GM23338 (cell line): ENCODE data around the gene TMEM94. TPM values are rescaled to one million over a fixed set of nuclear protein-coding genes. Genes with fewer than 3 reads are reported as not detected.

Experiments used
- ATAC-seq: fragments of 200-7000 bp; cut with Tn5 transposase; 3 replicates; pipeline ENCODE4 v1.9.1; 2020
- DNase-seq: peaks from one replicate; pipeline ENCODE4 v3.0.0-alpha.2; 2015; ENCODE audit warnings: low spot score
- H2AFZ ChIP-seq: fragments of 200-600 bp; sonication (generic); 2 replicates; pipeline ENCODE4 v1.8.0; 2016; ENCODE audit warnings: antibody characterized with exemption, mild to moderate bottlenecking, moderate library complexity
- H3F3A ChIP-seq: fragments of 200-600 bp; sonication (generic); replicated peaks from 2 replicates; pipeline ENCODE4 v1.8.0; 2017; ENCODE audit warnings: antibody characterized with exemption, mixed run types, low read depth
- H3K27ac ChIP-seq: fragments of 200-600 bp; sonication (generic); 2 replicates; pipeline ENCODE4 v1.6.1; 2016; ENCODE audit warnings: low read depth
- H3K27me3 ChIP-seq: fragments of 200-600 bp; sonication (generic); 2 replicates; pipeline ENCODE4 v1.8.0; 2016; ENCODE audit warnings: mild to moderate bottlenecking, mixed run types, moderate library complexity; ENCODE audit not compliant: insufficient read depth
- H3K36me3 ChIP-seq: fragments of 200-600 bp; sonication (generic); 2 replicates; pipeline ENCODE4 v1.8.0; 2016; ENCODE audit warnings: mild to moderate bottlenecking; ENCODE audit not compliant: insufficient read depth
- H3K4me1 ChIP-seq: fragments of 200-600 bp; sonication (generic); 2 replicates; pipeline ENCODE4 v1.8.0; 2016; ENCODE audit warnings: mild to moderate bottlenecking, moderate library complexity; ENCODE audit not compliant: insufficient read depth
- H3K4me2 ChIP-seq: fragments of 200-600 bp; sonication (generic); 2 replicates; pipeline ENCODE4 v1.7.1; 2017; ENCODE audit warnings: mixed run types
- H3K4me3 ChIP-seq: fragments of 200-600 bp; sonication (generic); 2 replicates; pipeline ENCODE4 v1.6.1; 2016; ENCODE audit warnings: mixed run types
- H3K79me2 ChIP-seq: fragments of 200-600 bp; sonication (generic); replicated peaks from 2 replicates; pipeline ENCODE4 v1.8.0; 2017; ENCODE audit warnings: mild to moderate bottlenecking; ENCODE audit not compliant: insufficient read depth
- H3K9me2 ChIP-seq: fragments of 200-600 bp; sonication (generic); 2 replicates; pipeline ENCODE4 v1.8.0; 2017; ENCODE audit not compliant: insufficient read depth
- H4K20me1 ChIP-seq: fragments of 200-600 bp; sonication (generic); replicated peaks from 2 replicates; pipeline ENCODE4 v1.8.0; 2017; ENCODE audit warnings: mild to moderate bottlenecking; ENCODE audit not compliant: insufficient read depth
- H3K27ac Mint-ChIP-seq: 2 replicates; pipeline ENCODE4 v1.8.0; 2020; ENCODE audit warnings: inconsistent platforms, mild to moderate bottlenecking, moderate library complexity, mixed read lengths
- H3K27me3 Mint-ChIP-seq: 3 replicates; pipeline ENCODE4 v1.8.0; 2022; ENCODE audit warnings: low read depth, mild to moderate bottlenecking, moderate library complexity, mixed read lengths, inconsistent platforms; ENCODE audit not compliant: insufficient read depth, poor library complexity
- H3K36me3 Mint-ChIP-seq: 3 replicates; pipeline ENCODE4 v1.8.0; 2021; ENCODE audit warnings: low read depth, mild to moderate bottlenecking, inconsistent platforms, moderate library complexity, mixed read lengths
- H3K4me1 Mint-ChIP-seq: 3 replicates; pipeline ENCODE4 v1.8.0; 2020; ENCODE audit warnings: mild to moderate bottlenecking, inconsistent platforms, mixed read lengths
- H3K4me3 Mint-ChIP-seq: 3 replicates; pipeline ENCODE4 v1.8.0; 2021; ENCODE audit warnings: moderate library complexity, mild to moderate bottlenecking, inconsistent platforms, mixed read lengths
- H3K9me3 Mint-ChIP-seq: 3 replicates; pipeline ENCODE4 v1.8.0; 2020; ENCODE audit warnings: moderate library complexity, mild to moderate bottlenecking, inconsistent platforms, mixed read lengths
- CREB1 ChIP-seq: fragments of 250-450 bp; sonication (Bioruptor Pico); IDR thresholded peaks from 2 replicates; pipeline ENCODE4 v1.5.0; 2020; ENCODE audit warnings: low read depth, mild to moderate bottlenecking, moderate library complexity
- ETS1 ChIP-seq: IDR thresholded peaks from 2 replicates; pipeline ENCODE4 v1.6.1; 2016; ENCODE audit warnings: antibody characterized with exemption
- EZH2 ChIP-seq: fragments of 200-600 bp; sonication (generic); IDR thresholded peaks from one replicate; pipeline ENCODE4 v1.8.0; 2017; ENCODE audit warnings: antibody characterized with exemption, mild to moderate bottlenecking, low read depth; ENCODE audit not compliant: unreplicated experiment
- EZH2phosphoT487 ChIP-seq: fragments of 200-600 bp; sonication (generic); IDR thresholded peaks from one replicate; pipeline ENCODE4 v1.8.1; 2018; ENCODE audit warnings: antibody characterized with exemption; ENCODE audit not compliant: unreplicated experiment
- JUNB ChIP-seq: IDR thresholded peaks from one replicate; pipeline ENCODE4 v1.6.1; 2016; ENCODE audit warnings: antibody characterized with exemption; ENCODE audit not compliant: unreplicated experiment
- NANOG ChIP-seq: IDR thresholded peaks from 2 replicates; pipeline ENCODE4 v1.6.1; 2016; ENCODE audit warnings: antibody characterized with exemption, borderline replicate concordance
- POLR2AphosphoS5 ChIP-seq: IDR thresholded peaks from 2 replicates; pipeline ENCODE4 v1.6.1; 2016; ENCODE audit warnings: antibody characterized with exemption, low read depth
- REST ChIP-seq: IDR thresholded peaks from one replicate; pipeline ENCODE4 v1.6.1; 2018; ENCODE audit warnings: antibody characterized with exemption; ENCODE audit not compliant: unreplicated experiment
- STAT1 ChIP-seq: IDR thresholded peaks from one replicate; pipeline ENCODE4 v1.6.1; 2016; ENCODE audit warnings: antibody characterized with exemption; ENCODE audit not compliant: unreplicated experiment
- ZNF114 ChIP-seq: fragments of 250-450 bp; sonication (Bioruptor Pico); IDR thresholded peaks from 2 replicates; pipeline ENCODE4 v1.5.0; 2020; ENCODE audit warnings: mild to moderate bottlenecking, moderate library complexity
- ZNF331 ChIP-seq: fragments of 250-450 bp; sonication (Bioruptor Pico); IDR thresholded peaks from 2 replicates; pipeline ENCODE4 v1.5.0; 2020; ENCODE audit warnings: low read depth, mild to moderate bottlenecking, moderate library complexity
- polyA plus RNA-seq: library from polyadenylated mRNA; unstranded; fragments of >200 nt; fragmentation: Nextera tagmentation; extraction: Ambion mirVana; gene quantifications from 2 replicates; pipeline ENCODE4 v1.2.1, GENCODE V29; 2016
- total RNA-seq: library from RNA; depleted of rRNA; stranded (reverse); fragments of >200 nt; shearing (Covaris generic); gene quantifications from 2 replicates; pipeline ENCODE4 v1.2.3, GENCODE V29; 2014
- TF ChIP-seq, protein P1 (sequence below), 2 experiments: fragments of 200-600 bp in 1 of 2; sonication (generic) in 1 of 2; conservative IDR thresholded peaks; 2 replicates each; pipeline versions ENCODE4 v1.5.1 to v1.6.1; 2016 to 2017; ENCODE audit warnings: antibody characterized with exemption in 2 of 2, low read depth in 2 of 2, mild to moderate bottlenecking in 2 of 2, moderate library complexity in 1 of 2

Gene TMEM94
- total and polyA plus RNA-seq, 2 experiments from 2014 or later, result 24.0 to 66.0 TPM

DNA sequence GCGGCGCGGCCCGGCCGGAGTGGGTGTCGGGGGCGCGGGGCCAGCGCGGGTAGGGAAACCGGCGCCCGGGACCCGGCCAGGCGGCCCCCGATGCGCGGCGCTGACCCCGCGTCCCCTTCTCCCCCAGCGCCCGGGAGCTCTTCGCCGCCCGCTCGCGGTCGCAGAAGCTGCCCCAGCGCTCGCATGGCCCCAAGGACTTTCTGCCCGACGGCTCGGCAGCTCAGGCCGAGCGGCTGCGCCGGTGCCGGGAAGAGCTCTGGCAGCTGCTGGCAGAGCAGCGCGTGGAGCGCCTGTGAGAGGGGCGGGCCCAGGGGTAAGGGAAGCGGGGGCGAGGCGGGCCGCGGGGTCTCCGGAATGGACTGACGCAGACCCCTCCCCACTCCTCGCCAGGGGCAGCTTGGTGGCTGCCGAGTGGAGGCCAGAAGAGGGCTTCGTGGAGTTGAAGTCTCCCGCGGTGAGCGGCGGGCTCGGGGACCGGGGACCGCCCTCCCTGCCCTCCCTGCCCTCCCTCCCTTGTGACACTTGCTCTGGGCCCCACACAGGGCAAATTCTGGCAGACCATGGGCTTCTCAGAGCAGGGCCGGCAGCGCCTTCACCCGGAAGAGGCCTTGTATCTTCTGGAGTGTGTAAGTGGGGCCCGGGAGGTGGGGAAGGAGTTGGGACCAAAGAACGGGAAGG is 60.3 kb downstream of the TMEM94 start:
- Histone ChIP-seq H3K79me2 (peaks cover 34% of the 10 kb centered on the region), H4K20me1 (peaks cover 12% of the 10 kb centered on the region), H3K36me3 (peaks cover 18% of the 10 kb centered on the region), H3K4me3 (peak overlapping the region; percentile 98), H3K4me1 (peaks cover 7% of the 10 kb centered on the region; the same call in 1 of the 2 replicates), H3K27ac (no peak overlapping the region), H2AFZ (no peak overlapping the region), H3F3A (no peaks in the 10 kb centered on the region), H3K4me2 (peak overlapping the region; percentile 97), H3K9me2 (no peaks in the 10 kb centered on the region), H3K27me3 (no peaks in the 10 kb centered on the region)
- no peak overlapping the region for H3K27ac Mint-ChIP-seq
- H3K9me3 Mint-ChIP-seq, result no peaks in the 10 kb centered on the region; the same call in 2 of the 3 replicates
- TF ChIP-seq STAT1, result no peak
- no peak for TF ChIP-seq JUNB
- no peak for TF ChIP-seq ZNF114 (CRISPR knock-in tag)
- no peak for TF ChIP-seq EZH2
- no peak for TF ChIP-seq NANOG
- TF ChIP-seq ETS1, result no peak
- no peak for TF ChIP-seq REST
- TF ChIP-seq EZH2phosphoT487, result no peak
- no peak for TF ChIP-seq POLR2AphosphoS5
- TF ChIP-seq ZNF331 (CRISPR knock-in tag), result no peak
- H3K36me3 Mint-ChIP-seq, result peaks cover 37% of the 10 kb centered on the region
- H3K4me1 Mint-ChIP-seq, result peaks cover 27% of the 10 kb centered on the region
- H3K27me3 Mint-ChIP-seq, result peaks cover 19% of the 10 kb centered on the region
- peak; percentile 2 for ATAC-seq
- peak overlapping the region; percentile 92 for H3K4me3 Mint-ChIP-seq
- peak; percentile 46 for DNase-seq

DNA sequence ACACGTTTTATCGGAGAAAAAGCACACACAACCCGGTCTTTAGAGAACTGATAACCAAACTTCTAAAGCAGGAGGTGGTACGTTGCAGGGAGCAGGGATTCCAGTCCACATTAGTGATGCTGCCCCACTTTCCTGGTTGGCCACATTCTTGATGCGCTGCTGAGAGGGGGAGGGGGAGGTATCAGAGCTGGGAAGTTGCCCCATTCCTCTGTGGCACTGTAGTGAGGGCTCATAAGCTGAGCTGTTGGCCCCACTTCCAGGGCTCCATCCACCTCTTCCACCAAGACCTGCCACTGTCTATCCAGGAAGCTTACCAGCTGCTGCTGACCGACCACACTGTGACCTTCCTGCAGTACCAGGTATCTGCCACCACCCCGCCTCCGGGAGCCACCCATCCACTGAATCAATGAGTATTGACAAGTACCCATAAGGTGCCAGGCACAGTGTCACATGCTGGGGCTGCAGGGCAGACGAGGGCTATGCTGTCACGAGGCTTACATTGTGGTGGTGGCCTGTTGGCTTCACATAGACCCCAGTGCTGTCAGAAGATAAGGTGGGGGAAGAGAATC is 60.9 kb downstream of the TMEM94 start:
- Histone ChIP-seq H2AFZ (no peak overlapping the region), H3K27ac (no peak overlapping the region), H4K20me1 (peaks cover 12% of the 10 kb centered on the region), H3K27me3 (no peaks in the 10 kb centered on the region), H3K4me2 (peak overlapping the region; percentile 97), H3F3A (no peaks in the 10 kb centered on the region), H3K79me2 (peaks cover 29% of the 10 kb centered on the region), H3K36me3 (peaks cover 18% of the 10 kb centered on the region), H3K9me2 (no peaks in the 10 kb centered on the region), H3K4me1 (peaks cover 7% of the 10 kb centered on the region; the same call in 1 of the 2 replicates), H3K4me3 (peak overlapping the region; percentile 98)
- Mint-ChIP-seq H3K4me1 (peaks cover 27% of the 10 kb centered on the region), H3K27ac (no peak overlapping the region), H3K4me3 (peak overlapping the region; percentile 92), H3K9me3 (no peaks in the 10 kb centered on the region; the same call in 2 of the 3 replicates), H3K36me3 (peaks cover 40% of the 10 kb centered on the region), H3K27me3 (peaks cover 16% of the 10 kb centered on the region)
- TF ChIP-seq CREB1 (CRISPR knock-in tag), result no peak
- TF ChIP-seq STAT1, result no peak
- TF ChIP-seq, protein P1, sequence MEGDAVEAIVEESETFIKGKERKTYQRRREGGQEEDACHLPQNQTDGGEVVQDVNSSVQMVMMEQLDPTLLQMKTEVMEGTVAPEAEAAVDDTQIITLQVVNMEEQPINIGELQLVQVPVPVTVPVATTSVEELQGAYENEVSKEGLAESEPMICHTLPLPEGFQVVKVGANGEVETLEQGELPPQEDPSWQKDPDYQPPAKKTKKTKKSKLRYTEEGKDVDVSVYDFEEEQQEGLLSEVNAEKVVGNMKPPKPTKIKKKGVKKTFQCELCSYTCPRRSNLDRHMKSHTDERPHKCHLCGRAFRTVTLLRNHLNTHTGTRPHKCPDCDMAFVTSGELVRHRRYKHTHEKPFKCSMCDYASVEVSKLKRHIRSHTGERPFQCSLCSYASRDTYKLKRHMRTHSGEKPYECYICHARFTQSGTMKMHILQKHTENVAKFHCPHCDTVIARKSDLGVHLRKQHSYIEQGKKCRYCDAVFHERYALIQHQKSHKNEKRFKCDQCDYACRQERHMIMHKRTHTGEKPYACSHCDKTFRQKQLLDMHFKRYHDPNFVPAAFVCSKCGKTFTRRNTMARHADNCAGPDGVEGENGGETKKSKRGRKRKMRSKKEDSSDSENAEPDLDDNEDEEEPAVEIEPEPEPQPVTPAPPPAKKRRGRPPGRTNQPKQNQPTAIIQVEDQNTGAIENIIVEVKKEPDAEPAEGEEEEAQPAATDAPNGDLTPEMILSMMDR (conservative IDR thresholded peaks at IDR 0.05; ENCODE audit: low read depth in 2 of 2), result 0 out of 4 replicates have a peak, but pooled peaks of 1 of the 2 experiments have one; percentile 21
- DNase-seq (peak; percentile 59), ATAC-seq (peak; percentile 2)
